NCI-H446 (cell line): Measurements from ENCODE around the gene JAML.
"Not testable (repeated sequence)": the region's sequence is repeated elsewhere in the genome, so short reads cannot be mapped to it uniquely, and the experiment has no call there.

Experiments
- DNase-seq, 2 experiments: peaks; one replicate each; lab custom pipeline; 2025; lab: John Stamatoyannopoulos, UW

JAML gene

GRCh38 chr11:118193910-118194566 is 30.8 kb downstream of the JAML start:
- no peak for DNase-seq

- not testable (repeated sequence) for DNase-seq
Measured at GRCh38 chr11:118192817-118193216, 32.0 kb downstream of the JAML start.

GRCh38 chr11:118190942-118191506 is 33.8 kb downstream of the JAML start:
- DNase-seq, result not testable (repeated sequence)

GRCh38 chr11:118186346-118187107 is 38.3 kb downstream of the JAML start:
- no peak for DNase-seq

- no peak for DNase-seq
Measured at GRCh38 chr11:118184784-118185579, 39.8 kb downstream of the JAML start.

- not testable (repeated sequence) for DNase-seq
Measured at GRCh38 chr11:118183691-118184090, 41.1 kb downstream of the JAML start.

GRCh38 chr11:118180300-118180703 is 44.5 kb downstream of the JAML start:
- peak; percentile 65 to 85 for DNase-seq

- DNase-seq, result no peak
Measured at GRCh38 chr11:118176778-118177134, 48.1 kb downstream of the JAML start.

GRCh38 chr11:118175993-118176777 is 48.6 kb downstream of the JAML start, which contains the start of gene SCN2B:
TSS of gene SCN2B (minus strand) at chr11:118176639. CDS start at chr11:118176431, 208 bp downstream.
- peak in 1 of 2 experiments; percentile 9 for DNase-seq

- DNase-seq, result no peak
Measured at GRCh38 chr11:118175031-118175992, 49.5 kb downstream of the JAML start.

GRCh38 chr11:118174006-118174567 is 50.7 kb downstream of the JAML start:
- DNase-seq, result no peak

- no peak for DNase-seq
Measured at GRCh38 chr11:118172356-118172755, 52.5 kb downstream of the JAML start.

- DNase-seq, result peak; percentile 30 to 83
Measured at GRCh38 chr11:118171269-118172062, 53.3 kb downstream of the JAML start.

GRCh38 chr11:118170882-118171268 is 53.9 kb downstream of the JAML start:
- DNase-seq, result no peak

- DNase-seq, result no peak
Measured at GRCh38 chr11:118170231-118170630, 54.6 kb downstream of the JAML start.

- no peak for DNase-seq
Measured at GRCh38 chr11:118169300-118170140, 55.3 kb downstream of the JAML start.

- DNase-seq, result no peak
Measured at GRCh38 chr11:118168751-118169150, 56.1 kb downstream of the JAML start.

- DNase-seq, result no peak
Measured at GRCh38 chr11:118168316-118168715, 56.5 kb downstream of the JAML start.
